Stimulated activated naive CD8-positive, alpha-beta T cell treated with anti-CD3 and anti-CD28 coated beads, Interleukin-15, amount 100 ng/mL, for 72 hours (primary cell): ENCODE data around the gene GATB.

ENCODE experiments used
- ATAC-seq: fragments of 150-1000 bp; cut with Tn5 transposase; 2 replicates; pipeline ENCODE4 v1.10.0; 2021; ENCODE audit warnings: mild to moderate bottlenecking, moderate library complexity
- DNase-seq, 2 donors: peaks; one replicate each; pipeline ENCODE4 v3.0.0; 2021 to 2022
- H3K27ac Mint-ChIP-seq, 2 donors: one replicate each; pipeline ENCODE4 v1.8.0; 2022; ENCODE audit warnings: mild to moderate bottlenecking in 2 of 2, mixed read lengths in 2 of 2, moderate library complexity in 2 of 2
- H3K27me3 Mint-ChIP-seq: one replicate; pipeline ENCODE4 v1.8.0; 2022; ENCODE audit warnings: mixed read lengths
- H3K4me1 Mint-ChIP-seq: one replicate; pipeline ENCODE4 v1.8.0; 2022; ENCODE audit warnings: mild to moderate bottlenecking, mixed read lengths
- H3K4me3 Mint-ChIP-seq, 2 donors: one replicate each; pipeline ENCODE4 v1.8.0; 2022; ENCODE audit warnings: mild to moderate bottlenecking in 2 of 2, mixed read lengths in 2 of 2, moderate library complexity in 1 of 2
- H3K9me3 Mint-ChIP-seq, 2 donors: one replicate each; pipeline ENCODE4 v1.8.0; 2022; ENCODE audit warnings: mixed read lengths in 2 of 2

GATB gene

GRCh38 chr4:151796106-151796505, 35.3 kb upstream of the GATB start:
- no peak overlapping the region for H3K4me3 Mint-ChIP-seq
- no peaks in the 10 kb centered on the region for H3K27me3 Mint-ChIP-seq
- H3K4me1 Mint-ChIP-seq = no peaks in the 10 kb centered on the region
- ATAC-seq (no peak), DNase-seq (no peak)
- no peak overlapping the region for H3K27ac Mint-ChIP-seq
- H3K9me3 Mint-ChIP-seq = no peaks in the 10 kb centered on the region

- peak overlapping the region in 1 of 2 donors; percentile 26 for H3K27ac Mint-ChIP-seq
Measured at GRCh38 chr4:151792995-151793394, 32.2 kb upstream of the GATB start.

GRCh38 chr4:151792530-151792929, 31.7 kb upstream of the GATB start:
- ATAC-seq = no peak
- Mint-ChIP-seq H3K27ac (no peak overlapping the region), H3K4me3 (no peak overlapping the region), H3K4me1 (peaks cover 6% of the 10 kb centered on the region), H3K9me3 (no peaks in the 10 kb centered on the region), H3K27me3 (no peaks in the 10 kb centered on the region)
- DNase-seq = no peak

More at GRCh38 chr4:151792995-151793394, 32.2 kb upstream of the GATB start:
- peaks cover 6% of the 10 kb centered on the region for H3K4me1 Mint-ChIP-seq
- no peaks in the 10 kb centered on the region for H3K9me3 Mint-ChIP-seq
- no peaks in the 10 kb centered on the region for H3K27me3 Mint-ChIP-seq
- ATAC-seq (no peak), DNase-seq (no peak)
- no peak overlapping the region for H3K4me3 Mint-ChIP-seq

DNA sequence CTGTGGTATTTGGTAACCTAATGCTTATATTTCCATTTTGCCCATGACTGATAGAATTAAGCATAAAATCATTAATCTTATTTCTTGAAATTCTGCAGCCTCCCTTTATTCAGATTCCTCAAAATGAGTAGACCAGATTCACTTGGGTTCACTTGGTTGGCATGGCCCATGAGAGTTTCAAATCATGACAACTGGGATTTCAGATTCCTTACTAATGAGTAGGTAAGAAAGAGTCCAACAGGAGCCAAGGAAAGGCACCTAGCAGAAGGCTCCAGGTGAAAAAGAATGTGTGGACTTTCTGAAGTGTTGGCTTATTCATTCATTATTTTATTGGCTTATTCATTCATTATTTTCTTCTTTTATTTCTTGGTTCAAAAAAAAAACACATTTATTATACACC, 27.2 kb upstream of the GATB start:
- DNase-seq (no peak), ATAC-seq (no peak)
- no peak overlapping the region for H3K27ac Mint-ChIP-seq
- no peak overlapping the region for H3K4me3 Mint-ChIP-seq
- H3K4me1 Mint-ChIP-seq = peaks cover 6% of the 10 kb centered on the region
- H3K27me3 Mint-ChIP-seq = no peaks in the 10 kb centered on the region
- no peaks in the 10 kb centered on the region for H3K9me3 Mint-ChIP-seq

DNA sequence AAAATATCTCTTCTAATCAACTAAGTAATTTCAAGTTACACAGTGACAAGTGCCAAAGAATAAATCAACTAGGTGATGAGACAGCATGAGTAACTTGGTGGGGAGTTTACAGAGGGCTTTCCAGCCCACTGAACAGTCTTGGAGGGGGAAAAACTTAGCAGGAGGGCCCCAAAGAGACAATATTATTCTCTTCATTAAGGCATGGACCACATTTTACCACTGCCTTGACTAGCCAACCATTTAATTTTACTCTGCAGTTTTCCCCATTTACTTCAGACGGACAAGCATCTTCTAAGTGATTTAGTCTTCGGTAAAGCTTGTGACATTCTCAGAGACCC, 25.3 kb upstream of the GATB start:
- Mint-ChIP-seq H3K27me3 (no peaks in the 10 kb centered on the region), H3K9me3 (no peaks in the 10 kb centered on the region)

GRCh38 chr4:151785484-151786157, 24.8 kb upstream of the GATB start:
- H3K27me3 Mint-ChIP-seq = no peaks in the 10 kb centered on the region
- no peak overlapping the region for H3K4me3 Mint-ChIP-seq
- no peaks in the 10 kb centered on the region for H3K9me3 Mint-ChIP-seq
- ATAC-seq = no peak
- peaks cover 6% of the 10 kb centered on the region for H3K4me1 Mint-ChIP-seq
- no peak overlapping the region for H3K27ac Mint-ChIP-seq
- no peak for DNase-seq

More for the DNA sequence above, 25.3 kb upstream of the GATB start:
- DNase-seq (no peak), ATAC-seq (no peak)
- Mint-ChIP-seq H3K27ac (no peak overlapping the region), H3K4me3 (no peak overlapping the region), H3K4me1 (peaks cover 6% of the 10 kb centered on the region)

DNA sequence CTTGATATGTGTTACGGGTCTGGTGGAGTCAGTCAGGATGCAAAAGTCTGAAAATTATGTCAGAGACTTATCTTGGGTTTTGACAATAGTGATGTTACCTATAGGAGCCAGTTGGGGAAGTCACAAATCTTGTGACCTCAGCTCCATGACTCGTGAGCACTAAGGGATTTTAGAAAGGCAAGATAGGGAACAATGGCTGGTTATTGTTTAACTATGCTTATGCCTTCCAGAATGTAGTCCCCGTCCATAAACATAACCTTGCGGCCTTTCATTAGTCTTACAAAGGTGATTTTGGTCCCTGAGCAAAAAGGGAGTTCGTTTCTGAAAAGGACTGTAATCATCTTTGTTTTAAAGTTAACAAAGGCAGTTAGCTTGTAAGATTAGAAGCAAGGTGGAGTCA, 23.9 kb upstream of the GATB start:
- H3K4me1 Mint-ChIP-seq = peaks cover 2% of the 10 kb centered on the region
- no peak overlapping the region for H3K27ac Mint-ChIP-seq
- no peak overlapping the region for H3K4me3 Mint-ChIP-seq
- no peaks in the 10 kb centered on the region for H3K9me3 Mint-ChIP-seq
- ATAC-seq = no peak
- no peak for DNase-seq
- no peaks in the 10 kb centered on the region for H3K27me3 Mint-ChIP-seq

GRCh38 chr4:151783867-151784266, 23.1 kb upstream of the GATB start:
- H3K27me3 Mint-ChIP-seq = no peaks in the 10 kb centered on the region
- DNase-seq = no peak
- H3K9me3 Mint-ChIP-seq = no peaks in the 10 kb centered on the region
- H3K27ac Mint-ChIP-seq = no peak overlapping the region
- H3K4me3 Mint-ChIP-seq = no peak overlapping the region
- H3K4me1 Mint-ChIP-seq = no peaks in the 10 kb centered on the region
- no peak for ATAC-seq

DNA sequence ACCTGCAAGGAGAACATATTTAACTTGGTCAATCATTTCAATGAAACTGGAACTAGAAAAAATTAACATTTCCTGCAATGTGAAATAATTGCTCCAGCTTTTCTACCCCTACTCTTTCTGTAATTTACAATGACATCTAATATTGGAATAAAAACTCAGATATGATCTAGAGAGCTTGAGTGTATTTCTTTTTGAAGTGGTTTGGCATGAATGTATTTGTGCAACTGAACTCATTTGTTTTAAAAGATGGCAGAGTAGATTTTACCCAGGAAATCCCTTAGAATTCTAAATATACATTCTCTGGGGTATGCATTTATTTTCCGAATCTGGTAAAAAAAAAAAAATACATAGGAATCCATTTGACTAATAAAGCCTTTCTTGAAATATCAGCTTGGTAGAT, 21.5 kb upstream of the GATB start:
- Mint-ChIP-seq H3K4me3 (no peak overlapping the region), H3K27me3 (no peaks in the 10 kb centered on the region), H3K27ac (no peak overlapping the region), H3K9me3 (no peaks in the 10 kb centered on the region), H3K4me1 (no peaks in the 10 kb centered on the region)
- ATAC-seq = no peak
- no peak for DNase-seq

GRCh38 chr4:151781026-151781425, 20.2 kb upstream of the GATB start:
- Mint-ChIP-seq H3K4me1 (no peaks in the 10 kb centered on the region), H3K4me3 (no peak overlapping the region), H3K27me3 (no peaks in the 10 kb centered on the region), H3K9me3 (peaks cover 0 to 2% of the 10 kb centered on the region in 2 donors), H3K27ac (peak overlapping the region in 1 of 2 donors; percentile 66)
- ATAC-seq (no peak), DNase-seq (no peak)

DNA sequence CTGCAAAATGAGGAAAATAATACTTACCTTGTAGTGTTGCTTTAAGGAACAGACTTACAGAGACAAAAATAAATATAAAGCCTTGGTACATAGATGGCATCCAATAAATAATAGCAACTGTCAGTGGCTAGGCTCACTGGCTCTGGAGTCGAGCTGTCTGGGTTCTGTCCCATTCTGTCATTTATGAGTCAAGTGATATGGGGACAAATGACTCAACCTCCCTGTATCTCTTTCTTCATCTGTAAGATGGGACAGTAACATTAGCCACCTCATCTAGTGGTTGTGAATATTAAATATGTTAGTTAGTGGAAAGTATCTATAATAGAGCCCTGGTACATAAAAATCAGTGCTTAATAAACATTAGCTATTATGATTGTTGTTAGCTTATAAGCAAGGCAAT, 16.7 kb upstream of the GATB start:
- no peak for ATAC-seq
- no peak overlapping the region for H3K4me3 Mint-ChIP-seq
- no peak for DNase-seq
- no peak overlapping the region for H3K27ac Mint-ChIP-seq
- H3K27me3 Mint-ChIP-seq = no peaks in the 10 kb centered on the region
- H3K9me3 Mint-ChIP-seq = peaks cover 10 to 13% of the 10 kb centered on the region in 2 donors
- no peaks in the 10 kb centered on the region for H3K4me1 Mint-ChIP-seq

DNA sequence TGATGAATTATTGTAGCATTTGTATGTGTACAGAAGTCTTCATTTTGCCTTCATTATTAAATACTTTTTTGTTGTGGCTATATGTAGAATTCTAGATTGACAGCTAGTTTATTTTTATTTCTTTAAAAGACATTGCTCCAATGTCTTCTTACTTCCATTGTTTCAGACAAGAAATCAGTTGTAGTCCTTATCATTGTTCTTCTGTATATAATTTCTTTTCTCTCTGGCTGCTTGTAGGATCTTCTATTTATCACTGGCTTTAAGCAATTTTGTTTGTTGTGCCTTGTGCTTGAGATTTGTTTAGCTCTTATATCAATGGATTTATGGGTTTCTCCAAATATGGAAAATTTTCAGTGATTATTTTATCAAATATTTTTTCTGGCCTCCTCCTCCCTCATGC, 13.5 kb upstream of the GATB start:
- DNase-seq (no peak), ATAC-seq (no peak)
- no peak overlapping the region for H3K4me3 Mint-ChIP-seq
- H3K27me3 Mint-ChIP-seq = no peaks in the 10 kb centered on the region
- no peaks in the 10 kb centered on the region for H3K4me1 Mint-ChIP-seq
- peaks cover 10 to 13% of the 10 kb centered on the region in 2 donors for H3K9me3 Mint-ChIP-seq
- H3K27ac Mint-ChIP-seq = no peak overlapping the region

GRCh38 chr4:151772274-151772673, 11.5 kb upstream of the GATB start:
- ATAC-seq (no peak), DNase-seq (no peak)
- Mint-ChIP-seq H3K27me3 (no peaks in the 10 kb centered on the region), H3K27ac (no peak overlapping the region), H3K4me3 (no peak overlapping the region), H3K4me1 (no peaks in the 10 kb centered on the region), H3K9me3 (peaks cover 10 to 13% of the 10 kb centered on the region in 2 donors)

DNA sequence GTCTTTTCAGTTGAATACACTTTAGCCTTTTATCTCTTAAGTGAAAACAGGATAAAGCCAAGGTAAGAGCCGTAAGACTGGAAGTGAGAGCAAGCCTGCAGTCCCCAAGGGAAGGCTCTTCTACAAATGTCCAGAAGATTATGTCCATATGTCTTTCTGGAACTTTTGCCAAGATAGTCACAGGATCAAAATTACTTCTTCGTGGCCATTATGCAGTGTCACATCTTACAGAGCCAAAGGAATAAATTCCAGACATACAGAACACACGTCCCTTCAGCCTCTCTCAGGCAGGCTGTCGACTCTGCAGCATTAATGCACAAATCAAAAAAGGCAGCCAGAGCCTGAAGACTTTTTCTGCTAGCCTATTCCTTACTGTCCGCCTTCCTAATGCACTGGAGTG, 10.9 kb upstream of the GATB start:
- Mint-ChIP-seq H3K27me3 (no peaks in the 10 kb centered on the region), H3K4me1 (no peaks in the 10 kb centered on the region), H3K9me3 (peaks cover 10 to 13% of the 10 kb centered on the region in 2 donors), H3K27ac (no peak overlapping the region), H3K4me3 (no peak overlapping the region)
- DNase-seq = no peak
- ATAC-seq = no peak

DNA sequence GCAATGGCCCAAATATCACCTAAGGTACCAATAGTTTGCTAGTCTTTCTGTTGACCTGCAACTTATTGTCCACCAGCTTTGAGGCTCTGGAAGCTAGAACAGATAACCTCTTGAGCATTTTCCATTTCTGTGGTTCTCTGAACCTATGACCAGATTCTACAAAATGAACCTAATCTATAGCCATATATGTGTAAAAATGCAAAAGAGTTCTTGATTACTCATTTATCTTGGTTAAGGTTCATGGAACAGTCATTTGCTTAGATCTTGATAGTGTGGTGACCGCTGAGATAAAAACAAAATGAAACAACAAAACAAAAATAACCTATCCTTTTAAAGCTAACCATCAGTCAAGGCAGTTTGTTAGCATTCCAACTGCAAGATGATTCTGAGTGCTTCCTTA, 9.3 kb upstream of the GATB start:
- Mint-ChIP-seq H3K4me1 (no peaks in the 10 kb centered on the region), H3K27me3 (no peaks in the 10 kb centered on the region), H3K27ac (no peak overlapping the region), H3K4me3 (no peak overlapping the region), H3K9me3 (peaks cover 5 to 10% of the 10 kb centered on the region in 2 donors)
- ATAC-seq (no peak), DNase-seq (no peak)

GRCh38 chr4:151768835-151769234, 8.0 kb upstream of the GATB start:
- no peak for ATAC-seq
- Mint-ChIP-seq H3K4me3 (no peak overlapping the region), H3K27ac (no peak overlapping the region), H3K4me1 (no peaks in the 10 kb centered on the region), H3K9me3 (peaks cover 0 to under 1% of the 10 kb centered on the region in 2 donors), H3K27me3 (no peaks in the 10 kb centered on the region)
- no peak for DNase-seq

GRCh38 chr4:151766691-151767090, 5.9 kb upstream of the GATB start:
- Mint-ChIP-seq H3K4me1 (peaks cover 2% of the 10 kb centered on the region), H3K27me3 (peaks cover 6% of the 10 kb centered on the region), H3K4me3 (no peak overlapping the region), H3K27ac (no peak overlapping the region), H3K9me3 (peaks cover 3 to 5% of the 10 kb centered on the region in 2 donors)
- no peak for ATAC-seq
- DNase-seq = no peak
